ENCODE results near the gene ABCC10. TPM values are rescaled to one million over a fixed set of nuclear protein-coding genes. Genes with fewer than 3 reads are reported as not detected.

ABCC10 gene
- total and polyA plus RNA-seq, 9 donors = 8.9 to 34.9 (median 21.1) TPM

DNA sequence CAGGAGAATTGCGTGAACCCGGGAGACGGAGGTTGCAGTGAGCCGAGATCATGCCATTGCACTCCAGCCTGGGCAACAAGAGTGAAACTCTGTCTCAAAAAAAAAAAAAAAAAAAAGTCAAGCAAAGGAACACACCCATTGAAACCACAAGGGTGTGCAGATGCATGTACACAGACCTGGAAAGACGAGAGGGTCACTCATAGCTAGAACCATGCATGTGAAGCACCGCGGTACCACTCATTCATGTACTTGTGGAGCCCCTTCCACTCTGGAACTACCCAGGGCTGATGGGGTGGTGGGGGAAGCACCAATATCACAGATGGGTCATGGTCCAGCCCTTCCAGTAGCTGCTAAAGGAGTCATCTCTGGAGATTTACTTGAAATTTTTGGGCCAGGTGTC is 42.6 kb downstream of the ABCC10 start:
- no peak for TF ChIP-seq EP300 (IDR thresholded peaks at IDR 0.05)
- intact Hi-C loops (cut with DNase I) = loop anchor here in 1 of 4 donors (5.0 kb wide), 1 partner anchor 1288 kb away; no protein-coding TSS in a partner anchor
- Histone ChIP-seq H3K9me3 (no peaks in the 10 kb centered on the region), H3K27me3 (no peaks in the 10 kb centered on the region), H3K4me1 (ENCODE audit: insufficient read depth) (no peaks in the 10 kb centered on the region), H3K4me3 (no peak overlapping the region), H3K36me3 (no peaks in the 10 kb centered on the region), H3K27ac (no peak overlapping the region)
- no peak for DNase-seq
- 86 to 90% (median 87%) methylated on average over 7 of the region's 7 CpGs for WGBS, 3 donors

GRCh38 chr6:43471399-43471798 is 44.1 kb downstream of the ABCC10 start:
- WGBS, 3 donors = 73 to 88% (median 80%) methylated on average over 1 of the region's 1 CpG
- Histone ChIP-seq H3K36me3 (no peaks in the 10 kb centered on the region), H3K27me3 (no peaks in the 10 kb centered on the region), H3K4me1 (ENCODE audit: insufficient read depth) (no peaks in the 10 kb centered on the region), H3K9me3 (no peaks in the 10 kb centered on the region), H3K27ac (no peak overlapping the region), H3K4me3 (no peak overlapping the region)
- DNase-seq = no peak
- intact Hi-C loops (cut with DNase I) = no loop called here
- TF ChIP-seq, protein P1, sequence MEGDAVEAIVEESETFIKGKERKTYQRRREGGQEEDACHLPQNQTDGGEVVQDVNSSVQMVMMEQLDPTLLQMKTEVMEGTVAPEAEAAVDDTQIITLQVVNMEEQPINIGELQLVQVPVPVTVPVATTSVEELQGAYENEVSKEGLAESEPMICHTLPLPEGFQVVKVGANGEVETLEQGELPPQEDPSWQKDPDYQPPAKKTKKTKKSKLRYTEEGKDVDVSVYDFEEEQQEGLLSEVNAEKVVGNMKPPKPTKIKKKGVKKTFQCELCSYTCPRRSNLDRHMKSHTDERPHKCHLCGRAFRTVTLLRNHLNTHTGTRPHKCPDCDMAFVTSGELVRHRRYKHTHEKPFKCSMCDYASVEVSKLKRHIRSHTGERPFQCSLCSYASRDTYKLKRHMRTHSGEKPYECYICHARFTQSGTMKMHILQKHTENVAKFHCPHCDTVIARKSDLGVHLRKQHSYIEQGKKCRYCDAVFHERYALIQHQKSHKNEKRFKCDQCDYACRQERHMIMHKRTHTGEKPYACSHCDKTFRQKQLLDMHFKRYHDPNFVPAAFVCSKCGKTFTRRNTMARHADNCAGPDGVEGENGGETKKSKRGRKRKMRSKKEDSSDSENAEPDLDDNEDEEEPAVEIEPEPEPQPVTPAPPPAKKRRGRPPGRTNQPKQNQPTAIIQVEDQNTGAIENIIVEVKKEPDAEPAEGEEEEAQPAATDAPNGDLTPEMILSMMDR (IDR thresholded peaks at IDR 0.05) = no peak
- TF ChIP-seq EP300 (IDR thresholded peaks at IDR 0.05) = no peak
- TF ChIP-seq POLR2A (IDR thresholded peaks at IDR 0.05) = no peak

DNA sequence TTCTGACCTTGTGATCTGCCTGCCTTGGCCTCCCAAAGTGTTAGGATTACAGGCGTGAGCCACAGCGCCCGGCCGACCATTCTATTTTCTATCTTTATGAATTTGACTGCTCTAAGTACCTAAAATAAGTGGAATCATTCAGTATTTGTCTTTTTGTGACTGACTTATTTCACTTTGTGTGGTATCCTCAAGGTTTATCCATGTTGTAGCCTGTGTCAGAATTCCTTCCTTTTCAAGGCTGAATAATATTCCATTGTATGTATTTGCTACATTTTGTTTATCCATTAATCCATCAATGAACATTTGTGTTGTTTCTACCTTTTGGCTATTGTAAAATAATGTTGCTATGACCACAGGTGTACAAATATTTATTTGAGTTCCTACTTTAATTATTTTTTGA is 45.2 kb downstream of the ABCC10 start:
- no peak overlapping the region for H3K4me3 ChIP-seq
- no peaks in the 10 kb centered on the region for H3K9me3 ChIP-seq
- WGBS, 3 donors = 88 to 98% (median 95%) methylated on average over 4 of the region's 4 CpGs
- no peak for TF ChIP-seq EP300 (IDR thresholded peaks at IDR 0.05)
- no peak for DNase-seq
- no peaks in the 10 kb centered on the region for H3K36me3 ChIP-seq
- no peaks in the 10 kb centered on the region for H3K4me1 ChIP-seq (ENCODE audit: insufficient read depth)
- intact Hi-C loops (cut with DNase I) = no loop called here
- no peaks in the 10 kb centered on the region for H3K27me3 ChIP-seq
- no peak overlapping the region for H3K27ac ChIP-seq

- H3K9me3 ChIP-seq = no peaks in the 10 kb centered on the region
- H3K27ac ChIP-seq = no peak overlapping the region
- DNase-seq = no peak
- H3K36me3 ChIP-seq = no peaks in the 10 kb centered on the region
- H3K4me3 ChIP-seq = no peak overlapping the region
- 65 to 72% (median 66%) methylated on average over 6 of the region's 6 CpGs for WGBS, 3 donors
- TF ChIP-seq, protein P1 (IDR thresholded peaks at IDR 0.05) = no peak
- TF ChIP-seq EP300 (IDR thresholded peaks at IDR 0.05) (no peak), POLR2A (IDR thresholded peaks at IDR 0.05) (no peak)
- intact Hi-C loops (cut with DNase I) = no loop called here
- H3K27me3 ChIP-seq = no peaks in the 10 kb centered on the region
- peaks cover 7% of the 10 kb centered on the region for H3K4me1 ChIP-seq (ENCODE audit: insufficient read depth)
Measured at GRCh38 chr6:43475516-43475915, 48.2 kb downstream of the ABCC10 start.

DNA sequence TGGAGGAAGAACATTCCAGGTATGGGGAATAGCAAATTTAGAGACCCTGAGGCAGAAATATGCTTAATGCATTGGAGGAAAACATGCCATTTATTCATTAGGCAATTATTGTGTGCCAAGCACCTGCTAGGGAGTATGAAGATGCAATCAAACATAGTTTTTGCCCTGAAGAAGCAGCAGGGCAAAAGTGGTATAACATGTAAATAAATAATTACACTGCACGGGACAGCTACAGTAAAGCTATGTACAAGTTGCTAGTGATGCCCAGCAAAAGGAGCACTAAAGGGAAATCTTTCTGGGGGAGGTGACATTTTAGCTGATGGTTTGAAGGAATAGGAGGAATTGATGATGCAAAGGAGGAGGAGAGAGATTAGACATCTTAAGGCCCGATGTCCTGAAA is 49.4 kb downstream of the ABCC10 start:
- Histone ChIP-seq H3K9me3 (no peaks in the 10 kb centered on the region), H3K36me3 (no peaks in the 10 kb centered on the region), H3K4me3 (peak overlapping the region; percentile 57), H3K4me1 (ENCODE audit: insufficient read depth) (peaks cover 7% of the 10 kb centered on the region), H3K27me3 (no peaks in the 10 kb centered on the region), H3K27ac (peak overlapping the region in 1 of 2 donors; percentile 82)
- TF ChIP-seq EP300 (IDR thresholded peaks at IDR 0.05) (no peak), POLR2A (IDR thresholded peaks at IDR 0.05) (no peak)
- TF ChIP-seq, protein P1 (IDR thresholded peaks at IDR 0.05) = no peak
- no peak for DNase-seq
- WGBS, 3 donors = 3 to 17% (median 4%) methylated on average over 2 of the region's 2 CpGs
- intact Hi-C loops (cut with DNase I) = no loop called here

All from ovary (tissue), 9 donors.